SK-N-SH (cell line): ENCODE results near the gene SHLD2.
"Not testable (repeated sequence)": the region's sequence is repeated elsewhere in the genome, so short reads cannot be mapped to it uniquely, and the experiment has no call there.

Source experiments
- FOXM1 ChIP-seq: IDR thresholded peaks from 2 replicates; pipeline ENCODE4 v1.4.0; 2012; ENCODE audit warnings: low read depth, mild to moderate bottlenecking
- POLR2AphosphoS5 ChIP-seq: IDR thresholded peaks from 2 replicates; pipeline ENCODE4 v1.6.1; 2012; ENCODE audit warnings: low read depth, low read length
- RAD21 ChIP-seq: IDR thresholded peaks from 2 replicates; pipeline ENCODE4 v1.6.1; 2012; ENCODE audit warnings: mild to moderate bottlenecking, low read length
- SIN3A ChIP-seq: IDR thresholded peaks from 2 replicates; pipeline ENCODE4 v1.6.1; 2012; ENCODE audit warnings: low read depth, mild to moderate bottlenecking, low read length, moderate library complexity, borderline replicate concordance
- TCF12 ChIP-seq: IDR thresholded peaks from 2 replicates; pipeline ENCODE4 v1.4.0; 2012
- USF1 ChIP-seq: IDR thresholded peaks from 2 replicates; pipeline ENCODE4 v1.4.0; 2012; ENCODE audit warnings: low read depth, borderline replicate concordance
- YY1 ChIP-seq: IDR thresholded peaks from 2 replicates; pipeline ENCODE4 v1.4.0; 2012; ENCODE audit warnings: low read depth, mild to moderate bottlenecking
- TF ChIP-seq, protein P1 (sequence below): fragments of 200-600 bp; sonication (generic); IDR thresholded peaks from 2 replicates; pipeline ENCODE4 v1.6.1; 2017; ENCODE audit warnings: antibody characterized with exemption, mild to moderate bottlenecking, moderate library complexity

GRCh38 chr10:87132176-87132575 lies 37.2 kb downstream of the SHLD2 start:
- TF ChIP-seq FOXM1, POLR2AphosphoS5, TCF12, USF1, YY1, SIN3A, RAD21: not testable (repeated sequence)
- TF ChIP-seq, protein P1, sequence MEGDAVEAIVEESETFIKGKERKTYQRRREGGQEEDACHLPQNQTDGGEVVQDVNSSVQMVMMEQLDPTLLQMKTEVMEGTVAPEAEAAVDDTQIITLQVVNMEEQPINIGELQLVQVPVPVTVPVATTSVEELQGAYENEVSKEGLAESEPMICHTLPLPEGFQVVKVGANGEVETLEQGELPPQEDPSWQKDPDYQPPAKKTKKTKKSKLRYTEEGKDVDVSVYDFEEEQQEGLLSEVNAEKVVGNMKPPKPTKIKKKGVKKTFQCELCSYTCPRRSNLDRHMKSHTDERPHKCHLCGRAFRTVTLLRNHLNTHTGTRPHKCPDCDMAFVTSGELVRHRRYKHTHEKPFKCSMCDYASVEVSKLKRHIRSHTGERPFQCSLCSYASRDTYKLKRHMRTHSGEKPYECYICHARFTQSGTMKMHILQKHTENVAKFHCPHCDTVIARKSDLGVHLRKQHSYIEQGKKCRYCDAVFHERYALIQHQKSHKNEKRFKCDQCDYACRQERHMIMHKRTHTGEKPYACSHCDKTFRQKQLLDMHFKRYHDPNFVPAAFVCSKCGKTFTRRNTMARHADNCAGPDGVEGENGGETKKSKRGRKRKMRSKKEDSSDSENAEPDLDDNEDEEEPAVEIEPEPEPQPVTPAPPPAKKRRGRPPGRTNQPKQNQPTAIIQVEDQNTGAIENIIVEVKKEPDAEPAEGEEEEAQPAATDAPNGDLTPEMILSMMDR, result not testable (repeated sequence)
